HG03439 (cell line): ENCODE data around the gene GALNT5.
A peak's percentile ranks its signal among the peaks of the same experiment; 100 is the strongest.

ENCODE experiments used
- ATAC-seq: cut with Tn5 transposase; IDR thresholded peaks from one replicate; pipeline ENCODE4 v1.9.1; 2021; ENCODE audit warnings: mild to moderate bottlenecking, moderate library complexity; ENCODE audit not compliant: unreplicated experiment

GALNT5 gene

GRCh38 chr2:157362627-157363026, 105.1 kb downstream of the GALNT5 start:
- no peak for ATAC-seq

- peak; percentile 56 for ATAC-seq
Measured at GRCh38 chr2:157363612-157364101, 106.2 kb downstream of the GALNT5 start.
